HG02981 (cell line): ENCODE results near the gene CHSY1.
"Not testable (repeated sequence)": the region's sequence is repeated elsewhere in the genome, so short reads cannot be mapped to it uniquely, and the experiment has no call there.

Experiments
- ATAC-seq: cut with Tn5 transposase; IDR thresholded peaks from one replicate; pipeline ENCODE4 v1.9.1; 2021; ENCODE audit warnings: mild to moderate bottlenecking, moderate library complexity; ENCODE audit not compliant: unreplicated experiment

Gene CHSY1, protein sequence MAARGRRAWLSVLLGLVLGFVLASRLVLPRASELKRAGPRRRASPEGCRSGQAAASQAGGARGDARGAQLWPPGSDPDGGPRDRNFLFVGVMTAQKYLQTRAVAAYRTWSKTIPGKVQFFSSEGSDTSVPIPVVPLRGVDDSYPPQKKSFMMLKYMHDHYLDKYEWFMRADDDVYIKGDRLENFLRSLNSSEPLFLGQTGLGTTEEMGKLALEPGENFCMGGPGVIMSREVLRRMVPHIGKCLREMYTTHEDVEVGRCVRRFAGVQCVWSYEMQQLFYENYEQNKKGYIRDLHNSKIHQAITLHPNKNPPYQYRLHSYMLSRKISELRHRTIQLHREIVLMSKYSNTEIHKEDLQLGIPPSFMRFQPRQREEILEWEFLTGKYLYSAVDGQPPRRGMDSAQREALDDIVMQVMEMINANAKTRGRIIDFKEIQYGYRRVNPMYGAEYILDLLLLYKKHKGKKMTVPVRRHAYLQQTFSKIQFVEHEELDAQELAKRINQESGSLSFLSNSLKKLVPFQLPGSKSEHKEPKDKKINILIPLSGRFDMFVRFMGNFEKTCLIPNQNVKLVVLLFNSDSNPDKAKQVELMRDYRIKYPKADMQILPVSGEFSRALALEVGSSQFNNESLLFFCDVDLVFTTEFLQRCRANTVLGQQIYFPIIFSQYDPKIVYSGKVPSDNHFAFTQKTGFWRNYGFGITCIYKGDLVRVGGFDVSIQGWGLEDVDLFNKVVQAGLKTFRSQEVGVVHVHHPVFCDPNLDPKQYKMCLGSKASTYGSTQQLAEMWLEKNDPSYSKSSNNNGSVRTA

DNA sequence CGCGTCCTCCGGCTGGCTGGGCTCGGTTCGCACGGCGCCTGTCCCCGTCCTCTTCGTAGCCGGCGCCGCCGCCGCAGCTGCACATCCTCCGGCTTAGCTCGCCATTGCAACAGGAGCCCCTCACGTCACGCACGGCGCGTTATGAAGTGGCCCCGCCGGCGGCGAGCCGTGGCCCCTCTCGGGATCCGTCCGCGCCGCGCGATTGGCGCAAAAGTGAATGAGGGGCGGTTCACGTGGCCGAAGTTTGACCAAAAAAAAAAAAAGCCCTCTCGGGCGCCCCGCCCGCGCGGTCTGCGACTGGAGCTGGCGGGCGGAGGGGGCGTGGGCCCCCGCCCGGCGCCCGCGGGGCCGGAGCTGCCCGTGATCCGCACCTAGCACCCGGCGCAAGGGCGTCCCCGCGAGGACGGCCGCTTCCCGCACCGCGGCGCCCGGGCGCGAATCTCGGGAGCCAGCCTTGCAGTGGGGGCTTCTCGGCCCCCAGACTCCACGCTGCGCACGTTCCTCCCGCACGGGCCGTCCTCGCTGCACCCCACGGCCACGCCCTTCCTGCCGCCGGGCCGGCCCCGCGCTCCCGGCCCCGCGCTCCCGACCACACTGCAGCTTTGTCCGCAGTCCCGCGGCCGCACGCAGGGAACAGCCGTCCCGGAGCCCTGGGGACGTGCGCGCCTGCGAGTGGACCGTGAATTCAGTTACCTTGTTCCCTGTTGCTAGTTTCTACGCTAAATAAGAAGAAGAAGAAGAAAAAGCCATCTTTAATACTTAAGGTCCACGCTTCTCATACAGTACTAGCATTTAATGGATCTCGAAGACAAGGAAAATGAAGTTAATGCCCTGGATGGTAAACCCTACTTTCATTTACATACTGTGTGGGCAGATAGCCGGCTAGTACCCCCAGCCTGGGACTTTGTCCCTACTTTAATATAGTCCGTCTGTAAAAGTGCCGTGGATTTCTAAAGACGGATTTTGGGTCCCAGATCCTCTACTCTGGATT, at the start of gene CHSY1:
TSS of gene CHSY1 (minus strand) at position 219 of the 991 bp plus-strand sequence. CDS start 592 bp downstream, outside the sequence.
- ATAC-seq: peak; percentile 63

DNA sequence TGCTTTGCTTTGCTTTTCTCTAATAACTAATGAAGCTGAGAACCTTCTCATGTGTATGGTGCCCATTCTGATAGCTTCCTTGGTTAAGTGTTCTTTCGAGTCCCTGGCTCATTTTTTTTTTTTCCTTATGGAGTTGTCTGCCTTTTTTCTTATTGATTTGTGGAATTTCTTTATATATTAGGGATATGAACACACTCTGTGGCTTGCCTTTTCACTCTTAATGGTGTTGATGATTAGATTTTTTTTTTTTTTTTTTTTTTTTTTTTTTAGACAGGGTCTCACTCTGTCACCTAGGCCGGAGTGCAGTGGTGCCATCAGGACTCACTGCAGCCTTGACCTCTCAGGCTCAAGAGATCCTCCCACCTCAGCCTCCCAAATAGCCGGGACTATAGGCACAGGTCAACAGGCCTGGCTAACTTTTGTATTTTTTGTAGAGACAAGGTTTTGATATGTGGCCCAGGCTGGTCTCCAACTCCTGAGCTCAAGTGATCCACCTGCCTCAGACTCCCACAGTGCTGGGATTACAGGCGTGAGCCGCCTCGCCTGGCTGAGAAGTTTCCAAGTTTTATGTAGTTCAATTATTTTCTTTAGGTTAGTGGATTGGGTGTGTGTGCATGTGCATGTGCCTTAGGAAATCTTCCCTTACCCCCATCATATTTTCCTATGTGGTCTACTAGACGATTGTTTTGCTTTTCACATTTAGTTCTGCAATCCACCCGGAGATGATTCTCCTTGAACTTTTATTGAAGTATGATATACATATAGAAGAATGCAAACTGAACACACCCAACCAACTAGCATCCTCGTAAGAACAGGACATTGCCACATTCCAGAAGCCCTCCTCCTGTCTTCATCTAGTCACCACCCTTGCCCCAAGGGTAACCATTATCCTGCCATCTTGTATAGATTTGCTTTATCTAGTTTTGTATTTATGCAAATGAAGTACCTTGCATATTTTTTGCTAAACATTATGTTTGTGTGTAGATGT, 44.9 kb upstream of the CHSY1 start:
- ATAC-seq: no peak

DNA sequence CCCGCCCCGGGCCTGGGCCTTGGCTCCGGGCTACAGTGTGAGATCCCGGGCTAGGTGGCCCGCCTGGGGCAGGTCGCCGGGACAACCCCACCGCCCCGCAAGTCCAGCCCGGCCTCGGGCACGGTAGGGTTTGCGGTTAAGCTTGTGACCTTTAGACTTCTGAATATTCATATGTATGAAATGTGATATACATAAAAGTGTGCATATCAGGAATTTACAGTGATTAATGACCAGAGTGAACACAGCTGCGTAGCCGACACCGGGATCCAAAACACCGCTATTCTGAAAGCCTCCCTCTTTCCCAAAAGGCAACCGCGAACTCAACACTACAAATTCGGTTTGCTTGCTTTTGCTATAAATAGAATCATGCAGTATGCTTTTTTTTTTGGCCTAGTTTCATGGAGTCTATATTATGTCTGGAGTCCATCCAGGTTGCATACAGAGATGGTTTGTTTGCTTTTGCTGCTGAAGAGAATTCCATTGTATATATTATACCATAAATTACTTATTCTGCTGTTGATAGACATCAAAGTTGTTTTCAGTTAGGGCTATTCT, 43.8 kb upstream of the CHSY1 start:
- ATAC-seq: no peak

DNA sequence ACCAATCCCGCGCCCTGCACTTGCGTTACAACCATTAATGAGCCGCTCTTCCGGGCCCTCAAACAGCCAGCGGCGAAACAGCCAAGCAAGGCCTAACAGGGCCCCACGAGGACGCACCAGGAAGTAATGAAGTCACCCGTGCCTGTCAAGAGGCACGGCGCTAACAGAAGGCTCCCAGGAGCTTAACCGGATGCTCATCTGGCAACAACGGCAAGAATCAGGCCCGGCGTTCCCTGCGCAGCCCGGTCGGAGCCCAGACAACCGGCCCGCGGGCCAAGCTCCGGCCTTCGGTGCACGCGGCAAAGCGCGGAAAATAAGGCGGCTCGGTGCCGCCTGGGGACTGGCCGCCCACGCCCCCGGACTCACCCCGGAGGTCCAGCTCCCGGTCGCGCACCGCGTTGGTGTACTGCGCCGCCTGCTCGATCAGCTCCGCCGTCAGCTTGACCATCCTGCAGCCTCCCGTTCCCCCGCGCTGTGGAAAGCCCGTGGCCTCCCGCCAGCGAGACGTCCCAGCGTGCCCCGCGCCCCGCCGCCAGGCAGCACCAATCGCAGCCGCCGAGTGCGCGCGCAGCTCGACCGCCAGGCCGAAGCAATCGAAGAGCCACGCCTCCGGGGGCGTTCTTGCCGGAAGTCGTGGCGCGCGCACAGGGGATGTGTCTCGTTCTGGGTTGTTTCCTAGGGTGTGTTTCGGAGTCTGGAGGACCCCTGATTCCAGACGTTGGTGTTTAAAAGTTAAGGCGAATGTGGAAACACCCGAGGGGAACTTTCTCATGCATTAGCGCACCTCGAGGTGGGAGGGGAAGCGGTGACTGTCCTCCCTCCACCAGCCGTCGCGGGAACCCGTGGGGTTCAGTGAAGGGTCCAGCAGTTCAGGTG, 43.1 kb upstream of the CHSY1 start, which contains the start of gene SNRPA1:
TSS of gene SNRPA1 (minus strand) at position 518 of the 876 bp plus-strand sequence. CDS start at position 448, 70 bp downstream.
- peak; percentile 77 for ATAC-seq

DNA sequence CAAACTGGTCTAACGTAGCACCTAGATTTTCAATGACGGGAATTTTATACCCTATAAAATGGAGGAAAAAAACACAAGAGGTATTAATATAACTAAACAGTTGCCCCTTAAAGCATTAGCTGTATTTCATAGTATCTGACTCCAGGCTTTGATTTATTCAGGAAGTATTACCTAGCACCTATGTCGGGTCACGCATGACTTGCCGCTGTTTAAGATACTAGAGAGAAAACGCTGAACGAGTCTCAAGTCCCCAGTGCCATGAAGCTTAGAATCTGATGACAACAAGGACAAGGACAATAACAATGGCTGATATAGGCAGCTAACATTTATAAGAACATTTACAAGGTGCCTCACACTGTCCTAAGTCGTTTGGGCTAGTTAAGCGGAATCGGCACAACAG, 41.3 kb upstream of the CHSY1 start:
- ATAC-seq: no peak

DNA sequence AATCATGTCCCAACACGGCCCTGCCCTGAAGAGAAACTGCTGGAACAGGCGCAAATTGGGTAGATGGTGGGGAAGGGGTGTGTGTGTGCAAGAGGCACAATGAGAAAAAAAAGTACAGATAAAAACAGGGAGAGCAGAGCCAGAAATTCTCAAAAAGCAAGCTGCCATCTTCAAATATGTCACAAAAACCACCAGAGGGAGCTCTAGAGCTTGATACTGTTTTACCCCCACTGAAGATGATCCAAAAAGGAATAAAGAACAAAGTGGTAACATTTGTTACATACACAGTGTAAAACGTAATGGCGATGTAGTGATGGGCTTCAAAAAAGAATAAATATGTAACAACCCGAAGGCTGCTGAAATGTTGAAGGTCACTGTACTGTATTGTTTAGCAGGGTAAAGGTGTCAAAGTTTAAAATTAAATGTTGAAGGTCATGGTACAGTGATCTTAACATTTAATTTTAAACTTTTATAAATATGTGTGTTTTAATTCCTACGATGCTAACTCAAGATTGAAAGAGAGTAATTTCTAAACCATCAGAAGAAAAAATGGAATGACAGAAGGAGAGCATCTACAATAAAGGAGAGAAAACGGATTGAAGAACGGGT, 37.2 kb upstream of the CHSY1 start:
- no peak for ATAC-seq

DNA sequence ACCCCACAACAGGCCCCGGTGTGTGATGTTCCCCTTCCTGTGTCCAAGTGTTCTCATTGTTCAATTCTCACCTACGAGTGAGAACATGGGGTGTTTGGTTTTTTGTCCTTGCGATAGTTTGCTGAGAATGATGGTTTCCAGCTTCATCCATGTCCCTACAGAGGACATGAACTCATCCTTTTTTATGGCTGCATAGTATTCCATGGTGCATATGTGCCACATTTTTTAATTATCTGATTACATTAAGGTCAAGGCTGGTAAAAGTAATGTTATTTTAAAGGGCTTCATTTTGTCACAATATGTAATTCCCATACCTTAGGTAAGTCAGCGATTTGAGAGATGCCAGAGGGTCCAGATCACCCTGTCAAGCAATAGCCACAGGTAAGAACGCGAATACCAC, 35.5 kb upstream of the CHSY1 start:
- not testable (repeated sequence) for ATAC-seq

DNA sequence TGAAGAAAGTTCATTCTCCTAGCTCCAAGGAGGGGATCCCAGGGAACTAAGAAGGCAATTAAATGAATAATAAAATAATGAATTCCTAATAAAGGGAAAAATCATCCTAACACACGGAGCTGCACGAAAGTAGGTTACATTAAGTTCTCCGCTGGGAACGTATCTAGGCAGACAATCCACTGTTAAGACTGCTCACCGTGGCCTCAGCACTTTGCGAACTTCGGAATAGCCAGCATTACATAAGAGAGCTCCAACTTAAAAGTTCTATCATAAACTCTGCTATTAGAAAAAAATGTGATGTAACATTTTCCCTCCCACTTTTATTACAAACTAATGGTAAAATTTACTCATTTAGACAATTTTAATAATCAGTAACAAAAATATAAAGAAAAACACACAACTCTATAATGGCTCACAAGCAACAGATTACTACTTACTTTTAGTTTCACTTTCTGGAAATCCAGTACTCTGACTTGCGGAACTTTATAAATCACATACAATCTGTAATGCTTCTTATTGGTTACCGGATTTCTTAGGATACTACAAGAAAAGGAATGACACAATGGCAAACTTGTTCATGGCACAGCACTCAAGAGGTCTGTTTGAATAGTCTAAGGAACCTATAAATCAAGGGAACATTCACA, 34.7 kb upstream of the CHSY1 start:
- ATAC-seq: no peak

DNA sequence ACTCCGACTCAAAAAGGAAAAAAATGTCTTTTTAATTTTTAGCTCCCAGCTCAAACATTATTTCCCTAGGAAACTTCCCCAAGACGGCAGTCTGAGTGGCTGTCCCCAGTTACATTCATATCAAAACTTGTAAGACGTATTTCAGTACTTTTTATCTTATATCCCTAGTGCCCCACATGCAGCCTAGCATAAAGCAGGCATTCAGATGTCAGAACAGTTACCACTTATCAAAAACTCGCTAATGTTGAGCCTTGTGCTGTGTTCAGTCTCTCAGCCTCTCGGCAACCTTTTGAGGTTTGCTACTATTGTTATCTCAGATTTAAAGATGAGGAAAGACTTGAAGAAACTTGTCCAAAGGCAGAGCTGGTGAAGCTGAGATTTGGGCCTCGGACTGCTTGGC, 32.1 kb upstream of the CHSY1 start:
- no peak for ATAC-seq

DNA sequence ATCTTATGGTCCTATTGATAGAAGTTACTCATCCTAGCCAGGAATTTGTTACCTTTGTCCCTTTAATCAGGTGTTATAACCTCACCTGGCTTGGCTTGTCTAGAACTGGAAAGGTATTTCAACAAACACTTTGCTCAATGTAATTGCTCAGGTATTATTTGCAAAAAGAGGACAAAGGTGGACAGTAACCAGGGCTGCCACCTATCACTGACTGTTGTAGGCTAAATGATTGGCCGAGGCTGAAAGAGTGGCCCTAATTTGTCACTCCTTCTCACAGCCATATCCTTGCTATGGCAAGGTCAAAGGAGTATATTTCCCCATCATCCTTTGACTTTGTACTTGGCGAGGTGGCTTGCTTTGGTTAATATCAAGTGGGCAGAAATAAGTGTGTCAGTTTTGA, 28.2 kb upstream of the CHSY1 start:
- ATAC-seq: no peak

DNA sequence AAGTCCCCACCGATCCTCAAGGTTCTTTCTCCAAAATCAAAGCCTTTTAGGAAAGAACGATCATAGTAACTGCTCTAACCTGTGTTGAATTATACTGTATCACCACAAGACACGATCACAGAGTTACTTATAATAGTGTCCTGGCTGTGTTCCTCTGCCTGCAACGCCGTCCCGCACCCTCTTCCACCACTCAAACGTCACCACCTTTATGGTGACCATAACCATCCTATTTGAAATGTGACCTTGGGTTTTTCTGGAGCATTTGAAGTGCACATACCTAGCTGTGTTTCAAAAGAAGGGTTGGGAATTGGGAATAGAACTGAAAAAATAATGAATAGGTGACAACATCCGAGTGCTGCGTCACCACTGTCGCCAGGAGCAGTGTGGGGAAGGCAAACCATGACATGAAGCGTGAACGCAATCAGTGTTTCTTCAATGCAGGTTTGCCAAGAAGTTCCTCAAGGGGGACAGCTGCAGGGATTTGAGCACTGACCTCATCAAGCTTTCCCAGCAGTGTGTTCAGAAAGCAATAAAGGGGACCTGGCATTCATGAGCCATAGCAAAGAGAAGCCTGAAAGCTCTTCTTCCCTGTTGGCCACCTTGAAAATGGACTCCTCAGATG, 26.2 kb upstream of the CHSY1 start:
- no peak for ATAC-seq

DNA sequence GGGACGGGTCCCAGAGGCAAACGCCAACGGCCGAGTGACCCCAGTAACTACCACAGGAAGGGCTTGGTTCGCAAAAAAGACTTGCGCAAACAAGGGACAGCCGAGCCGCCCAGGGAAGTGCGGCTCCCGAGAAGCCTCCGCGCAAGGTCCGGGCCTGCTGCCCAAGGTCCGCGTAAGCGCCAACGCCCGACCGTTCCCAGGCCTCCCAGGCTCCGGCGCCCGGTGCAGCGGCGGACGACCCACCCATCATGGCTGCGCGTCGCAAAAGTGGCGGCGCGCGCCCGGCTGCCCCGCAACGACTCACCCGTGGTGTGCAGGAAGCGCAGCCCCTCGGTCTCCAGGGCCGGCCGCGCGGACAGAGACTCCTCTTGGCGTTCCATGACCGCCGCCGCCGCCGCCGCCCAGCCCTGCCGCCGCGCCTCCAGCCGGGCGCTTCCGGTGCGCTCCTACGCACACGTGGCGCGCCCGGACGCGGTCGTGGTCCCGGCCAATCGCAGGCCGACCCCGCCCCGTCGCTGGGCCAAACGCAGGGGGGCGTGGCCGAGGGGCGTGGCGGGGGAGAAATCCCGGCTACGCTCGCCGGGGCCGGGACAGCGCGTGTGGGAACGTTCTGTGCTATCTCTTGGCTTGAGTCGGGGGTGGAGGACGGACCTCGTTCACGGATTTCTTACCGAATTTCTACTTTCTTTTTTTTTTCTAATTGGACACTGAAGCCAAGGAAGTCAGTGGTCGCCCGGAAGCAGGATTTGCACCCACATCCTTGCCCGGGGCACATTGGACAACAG, 25.4 kb upstream of the CHSY1 start, which contains the start of gene SELENOS:
TSS of gene SELENOS (minus strand) at position 448 of the 785 bp plus-strand sequence. CDS start at position 380, 68 bp downstream.
- peak; percentile 92 for ATAC-seq

DNA sequence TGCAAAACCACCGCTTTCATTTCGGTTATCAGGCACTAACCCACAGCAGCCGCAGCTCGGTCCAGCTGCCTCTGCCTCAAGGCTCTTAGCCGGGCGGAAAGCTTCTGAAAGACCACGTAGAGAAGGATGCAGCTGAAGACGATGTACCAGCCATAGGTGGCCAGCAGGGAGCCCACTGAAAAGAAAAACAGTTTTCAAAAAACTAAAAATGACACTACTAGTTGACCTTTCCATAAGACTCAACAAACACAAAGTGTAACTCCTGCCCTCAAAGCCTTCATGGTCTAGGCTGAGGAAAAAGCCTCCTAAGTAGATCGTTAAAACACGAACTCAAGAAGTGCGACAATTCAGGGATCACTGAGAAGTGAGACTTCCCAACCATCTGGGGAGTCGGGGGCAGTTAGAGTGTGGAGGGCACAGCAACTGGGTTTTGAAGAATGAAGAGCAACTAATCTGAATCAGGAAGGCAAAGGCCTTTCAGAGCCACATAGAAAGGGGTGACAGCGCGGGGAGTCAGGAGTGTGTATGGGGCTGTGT, 24.7 kb upstream of the CHSY1 start:
- ATAC-seq: peak; percentile 38

DNA sequence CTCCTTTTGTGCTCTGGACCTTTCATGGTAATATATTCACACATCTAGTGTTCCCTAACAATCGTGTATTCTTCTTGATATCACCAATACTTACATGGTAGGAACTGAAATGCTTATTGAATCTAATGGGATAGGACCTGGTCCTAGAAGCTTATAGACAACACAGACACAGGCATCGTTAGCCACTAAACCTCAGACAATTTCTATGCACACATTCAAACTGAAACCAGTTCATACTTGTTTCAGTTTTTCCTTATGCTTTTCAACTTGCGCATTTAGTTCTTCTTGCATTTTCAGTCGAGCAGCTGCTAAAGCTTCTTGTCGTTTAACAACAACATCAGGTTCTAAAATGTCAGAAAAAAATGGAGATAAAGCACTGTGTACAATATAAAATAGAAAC, 23.2 kb upstream of the CHSY1 start:
- ATAC-seq: peak; percentile 21

DNA sequence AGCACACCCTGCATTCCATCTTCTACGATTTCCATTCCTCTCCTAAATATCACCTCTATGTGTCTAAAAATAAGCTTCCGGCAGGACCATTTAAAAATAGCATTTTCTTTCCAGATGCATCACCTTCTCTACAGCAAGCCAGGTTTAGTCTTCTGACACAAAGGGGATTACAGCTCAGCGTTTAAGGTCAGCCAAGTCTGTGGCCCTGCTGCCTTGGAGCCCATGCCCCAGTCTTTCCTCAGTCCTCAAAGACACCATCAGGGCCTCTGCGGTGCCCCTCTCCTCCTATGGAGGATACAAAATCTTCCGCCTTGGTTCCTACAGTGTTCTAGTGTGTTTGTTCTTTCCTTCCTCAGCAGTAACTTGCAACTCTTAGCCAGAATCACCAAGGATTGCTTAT, 21.7 kb upstream of the CHSY1 start:
- ATAC-seq: no peak

DNA sequence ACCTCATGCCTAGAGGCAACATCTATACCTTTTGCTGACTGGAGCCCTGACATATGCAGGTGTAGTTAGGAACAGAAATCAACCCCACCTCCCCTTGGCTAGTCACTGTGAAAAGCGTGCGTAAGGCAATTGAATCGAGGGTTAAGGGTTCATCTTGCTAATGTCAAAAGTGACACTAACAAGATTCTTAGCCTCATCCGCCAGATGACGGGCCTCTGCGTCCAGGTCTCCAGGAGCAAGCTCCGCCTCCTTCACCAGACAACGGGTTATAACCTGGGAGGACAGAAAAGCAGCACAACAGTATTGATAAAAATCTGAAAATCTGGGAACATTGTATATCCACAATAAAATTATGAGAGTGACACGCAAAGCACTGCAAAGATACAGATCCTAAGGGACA, 20.7 kb upstream of the CHSY1 start:
- no peak for ATAC-seq
